Esophagus squamous epithelium (tissue), 5 donors: Measurements from ENCODE around the gene ZMYM2. TPM values are rescaled to one million over a fixed set of nuclear protein-coding genes. Genes with fewer than 3 reads are reported as not detected.

Experiments used
- DNase-seq: peaks from one replicate; lab custom pipeline; 2025; lab: John Stamatoyannopoulos, UW
- H3K27ac ChIP-seq, 4 donors: fragments of 200-600 bp; sonication (generic); one replicate each; pipeline ENCODE4 v1.5.1; 2016 to 2019; ENCODE audit warnings: mild to moderate bottlenecking in 1 of 4
- H3K27me3 ChIP-seq, 4 donors: fragments of 200-600 bp; sonication (generic); 1 replicate in 3 of 4; 2 replicates in 1 of 4; pipeline versions ENCODE4 v1.5.1 to v1.6.0; 2017 to 2021; ENCODE audit warnings: antibody characterized with exemption in 1 of 4
- H3K36me3 ChIP-seq, 3 donors: fragments of 200-600 bp; sonication (generic); one replicate each; pipeline ENCODE4 v1.5.1; 2016 to 2019
- H3K4me1 ChIP-seq, 3 donors: fragments of 200-600 bp; sonication (generic); one replicate each; pipeline ENCODE4 v1.5.1; 2017 to 2019
- H3K4me3 ChIP-seq, 4 donors: fragments of 200-600 bp; sonication (generic); 1 replicate in 3 of 4; 2 replicates in 1 of 4; pipeline ENCODE4 v1.5.1; 2016 to 2019; ENCODE audit warnings: mild to moderate bottlenecking in 2 of 4, moderate library complexity in 1 of 4
- H3K9me3 ChIP-seq, 3 donors: fragments of 200-600 bp; sonication (generic); one replicate each; pipeline ENCODE4 v1.5.1; 2016 to 2019
- POLR2A ChIP-seq, 4 donors: fragments of 450-650 bp; IDR thresholded peaks; one replicate each; pipeline ENCODE4 v1.6.1; 2017; ENCODE audit warnings: antibody characterized with exemption in 4 of 4, mild to moderate bottlenecking in 4 of 4, moderate library complexity in 3 of 4
- WGBS, 2 donors: methylation state at CpG; one replicate each; pipeline ENCODE4 v1.1.5; 2018; 5-methylcytosine and 5-hydroxymethylcytosine counted together
- intact Hi-C: fragments of 100-400 bp; cut with DNase I; formaldehyde crosslinking; loops from one replicate; pipeline ENCODE4 v1.15.0; 2022
- total RNA-seq, 4 donors: library from RNA; depleted of rRNA; stranded (reverse); fragments of >200 nt; gene quantifications; one replicate each; pipeline ENCODE4 v1.1.0, GENCODE V29; 2016
- TF ChIP-seq, protein P1 (sequence below), 6 experiments: fragments of 450-650 bp in 4 of 6; fragments of 200-600 bp in 2 of 6; sonication (generic) in 2 of 6; IDR thresholded peaks; one replicate each; pipeline ENCODE4 v1.5.1; 2016 to 2019; ENCODE audit warnings: antibody characterized with exemption in 6 of 6, mild to moderate bottlenecking in 4 of 6, moderate library complexity in 4 of 6
- donor health status: DM: yes; HTN: yes; CAD: no.

The ZMYM2 gene
- total RNA-seq, 4 donors from 2014 or later, result 36.4 to 76.5 (median 46.9) TPM

DNA sequence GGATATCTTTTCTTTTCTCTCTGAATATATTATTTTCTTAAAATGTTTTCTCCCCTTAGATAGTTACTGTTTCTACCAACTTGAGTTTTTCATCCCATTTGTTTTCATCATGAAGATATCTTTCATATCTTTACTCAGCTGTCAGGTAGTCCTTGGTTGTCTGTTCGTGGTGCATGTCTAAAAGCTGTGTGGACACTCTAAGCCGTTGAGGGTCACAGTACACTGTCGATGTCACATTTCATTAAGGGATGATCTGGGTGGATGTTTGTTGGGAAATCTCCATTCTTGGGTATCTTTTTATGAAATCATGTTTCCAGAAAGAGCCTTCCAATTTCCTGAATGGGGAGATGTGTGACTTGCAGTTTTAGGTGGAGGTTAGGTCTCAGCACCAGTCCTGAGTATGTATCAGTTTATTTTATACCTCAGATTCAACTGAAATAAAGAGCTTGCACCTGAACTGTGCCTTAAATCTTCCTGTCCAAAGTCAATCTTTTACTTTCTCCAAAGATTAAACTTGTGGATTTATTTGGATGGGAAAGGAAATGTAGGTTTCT is 23.2 kb downstream of the ZMYM2 start:
- Histone ChIP-seq H3K4me3 (no peak overlapping the region), H3K36me3 (peaks cover 0 to 75% (median 4%) of the 10 kb centered on the region in 3 donors), H3K4me1 (peaks cover 0 to 14% (median 0%) of the 10 kb centered on the region in 3 donors), H3K27me3 (no peaks in the 10 kb centered on the region), H3K27ac (no peak overlapping the region), H3K9me3 (peaks cover 0 to 13% (median 3%) of the 10 kb centered on the region in 3 donors)
- no peak for TF ChIP-seq POLR2A (IDR thresholded peaks at IDR 0.05)
- TF ChIP-seq, protein P1, sequence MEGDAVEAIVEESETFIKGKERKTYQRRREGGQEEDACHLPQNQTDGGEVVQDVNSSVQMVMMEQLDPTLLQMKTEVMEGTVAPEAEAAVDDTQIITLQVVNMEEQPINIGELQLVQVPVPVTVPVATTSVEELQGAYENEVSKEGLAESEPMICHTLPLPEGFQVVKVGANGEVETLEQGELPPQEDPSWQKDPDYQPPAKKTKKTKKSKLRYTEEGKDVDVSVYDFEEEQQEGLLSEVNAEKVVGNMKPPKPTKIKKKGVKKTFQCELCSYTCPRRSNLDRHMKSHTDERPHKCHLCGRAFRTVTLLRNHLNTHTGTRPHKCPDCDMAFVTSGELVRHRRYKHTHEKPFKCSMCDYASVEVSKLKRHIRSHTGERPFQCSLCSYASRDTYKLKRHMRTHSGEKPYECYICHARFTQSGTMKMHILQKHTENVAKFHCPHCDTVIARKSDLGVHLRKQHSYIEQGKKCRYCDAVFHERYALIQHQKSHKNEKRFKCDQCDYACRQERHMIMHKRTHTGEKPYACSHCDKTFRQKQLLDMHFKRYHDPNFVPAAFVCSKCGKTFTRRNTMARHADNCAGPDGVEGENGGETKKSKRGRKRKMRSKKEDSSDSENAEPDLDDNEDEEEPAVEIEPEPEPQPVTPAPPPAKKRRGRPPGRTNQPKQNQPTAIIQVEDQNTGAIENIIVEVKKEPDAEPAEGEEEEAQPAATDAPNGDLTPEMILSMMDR (IDR thresholded peaks at IDR 0.05), result no peak
- WGBS, 2 donors, result 78 to 83% methylated on average over 2 to 3 of the region's 3 CpGs
- DNase-seq, result no peak
- intact Hi-C loops, result no loop called here

GRCh38 chr13:19982447-19983043 is 24.0 kb downstream of the ZMYM2 start:
- Histone ChIP-seq H3K36me3 (peaks cover 0 to 73% (median 4%) of the 10 kb centered on the region in 3 donors), H3K27ac (no peak overlapping the region), H3K4me1 (peaks cover 0 to 14% (median 0%) of the 10 kb centered on the region in 3 donors), H3K9me3 (peaks cover 0 to 13% (median 3%) of the 10 kb centered on the region in 3 donors), H3K4me3 (no peak overlapping the region), H3K27me3 (no peaks in the 10 kb centered on the region)
- intact Hi-C loops, result no loop called here
- WGBS, 2 donors, result 87 to 89% methylated on average over 5 of the region's 5 CpGs
- DNase-seq, result no peak
- TF ChIP-seq, protein P1 (IDR thresholded peaks at IDR 0.05), result no peak
- TF ChIP-seq POLR2A (IDR thresholded peaks at IDR 0.05), result no peak

- TF ChIP-seq, protein P1 (IDR thresholded peaks at IDR 0.05), result peak in 3 of 6 experiments; percentile 22 to 52 (median 39)
- no peak for TF ChIP-seq POLR2A (IDR thresholded peaks at IDR 0.05)
- no peak overlapping the region for H3K27ac ChIP-seq
- 59 to 61% methylated on average over 5 of the region's 5 CpGs for WGBS, 2 donors
- peaks cover 0 to 19% (median 0%) of the 10 kb centered on the region in 3 donors for H3K4me1 ChIP-seq
- intact Hi-C loops, result no loop called here
- no peak for DNase-seq
- no peak overlapping the region for H3K4me3 ChIP-seq
- H3K27me3 ChIP-seq, result no peaks in the 10 kb centered on the region
- H3K9me3 ChIP-seq, result no peaks in the 10 kb centered on the region
- H3K36me3 ChIP-seq, result peaks cover 0 to 73% (median 2%) of the 10 kb centered on the region in 3 donors
Observed at GRCh38 chr13:19984430-19985218, 26.1 kb downstream of the ZMYM2 start.

- DNase-seq, result no peak
- TF ChIP-seq, protein P1 (IDR thresholded peaks at IDR 0.05), result no peak
- no peak for TF ChIP-seq POLR2A (IDR thresholded peaks at IDR 0.05)
- H3K4me1 ChIP-seq, result peaks cover 0 to 24% (median 5%) of the 10 kb centered on the region in 3 donors
Observed at GRCh38 chr13:19985219-19985556, 26.7 kb downstream of the ZMYM2 start.

DNA sequence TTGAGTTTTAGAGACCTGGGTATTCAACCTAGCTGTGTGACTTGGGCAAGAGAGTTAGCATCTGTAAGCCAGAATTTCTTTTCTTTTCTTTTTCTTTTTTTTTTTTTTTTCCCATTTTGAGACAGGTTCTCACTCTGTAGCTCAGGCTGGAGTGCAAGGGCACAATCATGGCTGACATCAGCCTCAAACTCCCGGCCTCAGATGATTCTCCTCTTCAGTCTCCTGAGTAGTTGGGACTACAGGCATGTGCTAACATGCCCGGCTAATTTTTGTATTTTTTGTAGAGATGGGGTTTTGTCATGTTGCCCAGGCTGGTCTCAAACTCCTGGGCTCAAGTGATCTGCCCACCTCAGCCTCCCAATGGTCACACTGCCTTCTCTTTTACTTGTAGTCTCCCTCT is 33.0 kb downstream of the ZMYM2 start:
- WGBS, 2 donors, result 60 to 96% methylated on average over 2 of the region's 2 CpGs
- intact Hi-C loops, result no loop called here
- peaks cover 0 to 16% (median 5%) of the 10 kb centered on the region in 3 donors for H3K4me1 ChIP-seq
- H3K27ac ChIP-seq, result no peak overlapping the region
- H3K36me3 ChIP-seq, result peaks cover 0 to 85% (median 7%) of the 10 kb centered on the region in 3 donors
- TF ChIP-seq, protein P1 (IDR thresholded peaks at IDR 0.05), result no peak
- no peak for TF ChIP-seq POLR2A (IDR thresholded peaks at IDR 0.05)
- no peaks in the 10 kb centered on the region for H3K27me3 ChIP-seq
- no peak overlapping the region for H3K4me3 ChIP-seq
- H3K9me3 ChIP-seq, result no peaks in the 10 kb centered on the region
- DNase-seq, result no peak

More at GRCh38 chr13:19985219-19985556, 26.7 kb downstream of the ZMYM2 start:
- 38 to 46% methylated on average over 2 of the region's 2 CpGs for WGBS, 2 donors
- intact Hi-C loops, result no loop called here
- Histone ChIP-seq H3K36me3 (peaks cover 0 to 74% (median 0%) of the 10 kb centered on the region in 3 donors), H3K27ac (no peak overlapping the region), H3K9me3 (no peaks in the 10 kb centered on the region), H3K4me3 (no peak overlapping the region), H3K27me3 (no peaks in the 10 kb centered on the region)
